Raji (cell line): Measurements from ENCODE around the gene SARDH.

Experiments used
- POLR2A ChIP-seq: IDR thresholded peaks from 2 replicates; pipeline ENCODE4 v1.6.1; 2011; ENCODE audit warnings: low read depth, low read length, control low read depth; ENCODE audit not compliant: insufficient read depth

The SARDH gene

DNA sequence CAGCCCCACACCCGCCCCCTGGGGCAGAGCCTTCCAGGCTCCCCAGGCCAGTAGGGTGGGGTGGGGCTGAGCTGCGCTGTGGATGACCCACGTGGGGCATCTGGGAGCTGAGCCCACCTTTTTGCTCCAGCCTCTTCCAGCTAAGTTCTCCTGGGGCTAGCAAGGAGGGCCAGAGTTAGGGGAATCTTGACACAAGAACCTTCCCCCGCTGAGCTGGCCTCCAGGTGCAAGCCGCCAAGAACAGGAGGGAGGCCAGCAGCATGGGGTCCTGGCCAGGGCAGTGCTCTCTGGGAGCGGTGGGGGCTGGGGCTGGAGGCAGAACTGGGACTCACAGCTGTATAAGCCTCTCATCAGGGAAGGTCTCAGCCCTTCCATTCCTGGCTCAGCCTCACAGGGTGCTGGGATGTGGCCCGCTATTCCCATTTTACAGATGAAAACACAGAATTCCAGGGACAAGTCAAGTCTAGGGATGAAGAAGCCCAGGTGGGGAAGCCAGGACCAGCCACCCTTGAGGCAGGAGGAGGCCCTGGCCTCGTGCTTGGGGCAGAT, 21.5 kb downstream of the SARDH start:
- no peak for TF ChIP-seq POLR2A

- TF ChIP-seq POLR2A = no peak
Measured at GRCh38 chr9:133715866-133716563, 22.1 kb downstream of the SARDH start.

- no peak for TF ChIP-seq POLR2A
Measured at GRCh38 chr9:133715295-133715865, 22.8 kb downstream of the SARDH start.

DNA sequence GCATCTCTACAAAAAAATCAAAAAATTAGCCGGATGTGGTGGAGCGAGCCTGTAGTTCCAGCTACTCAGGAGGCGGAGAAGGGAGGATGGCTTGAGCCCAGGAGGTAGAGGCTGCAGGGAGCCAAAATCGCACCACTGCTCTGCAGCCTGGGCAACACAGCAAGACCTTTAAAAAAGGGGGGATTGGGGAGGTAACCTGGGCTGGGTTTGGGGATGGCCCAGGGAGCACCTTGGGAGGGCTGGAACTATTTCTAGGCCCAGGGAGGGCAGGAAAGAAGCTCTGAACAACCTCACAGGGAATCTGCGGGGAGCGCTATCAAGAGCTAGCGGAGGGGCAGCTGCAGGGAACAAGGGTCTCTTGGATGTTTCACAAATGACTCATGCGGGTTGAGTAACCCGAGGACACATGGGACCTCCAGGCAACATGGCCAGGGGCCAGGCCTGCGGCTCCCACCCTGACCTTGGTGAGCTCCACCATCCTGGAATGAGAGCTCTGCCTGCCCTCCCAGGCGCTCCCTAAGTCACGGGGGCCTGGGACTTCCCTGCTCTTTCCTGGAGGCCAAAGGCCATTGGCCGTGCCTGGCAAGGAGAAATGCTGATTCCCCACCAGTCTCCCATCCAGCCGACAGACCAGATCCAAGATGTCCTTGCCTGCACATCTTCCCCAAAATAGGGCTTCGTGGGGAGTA, 23.4 kb downstream of the SARDH start:
- no peak for TF ChIP-seq POLR2A

- TF ChIP-seq POLR2A = no peak
Measured at GRCh38 chr9:133713960-133714495, 24.1 kb downstream of the SARDH start.

GRCh38 chr9:133713150-133713959, 24.8 kb downstream of the SARDH start:
- no peak for TF ChIP-seq POLR2A

DNA sequence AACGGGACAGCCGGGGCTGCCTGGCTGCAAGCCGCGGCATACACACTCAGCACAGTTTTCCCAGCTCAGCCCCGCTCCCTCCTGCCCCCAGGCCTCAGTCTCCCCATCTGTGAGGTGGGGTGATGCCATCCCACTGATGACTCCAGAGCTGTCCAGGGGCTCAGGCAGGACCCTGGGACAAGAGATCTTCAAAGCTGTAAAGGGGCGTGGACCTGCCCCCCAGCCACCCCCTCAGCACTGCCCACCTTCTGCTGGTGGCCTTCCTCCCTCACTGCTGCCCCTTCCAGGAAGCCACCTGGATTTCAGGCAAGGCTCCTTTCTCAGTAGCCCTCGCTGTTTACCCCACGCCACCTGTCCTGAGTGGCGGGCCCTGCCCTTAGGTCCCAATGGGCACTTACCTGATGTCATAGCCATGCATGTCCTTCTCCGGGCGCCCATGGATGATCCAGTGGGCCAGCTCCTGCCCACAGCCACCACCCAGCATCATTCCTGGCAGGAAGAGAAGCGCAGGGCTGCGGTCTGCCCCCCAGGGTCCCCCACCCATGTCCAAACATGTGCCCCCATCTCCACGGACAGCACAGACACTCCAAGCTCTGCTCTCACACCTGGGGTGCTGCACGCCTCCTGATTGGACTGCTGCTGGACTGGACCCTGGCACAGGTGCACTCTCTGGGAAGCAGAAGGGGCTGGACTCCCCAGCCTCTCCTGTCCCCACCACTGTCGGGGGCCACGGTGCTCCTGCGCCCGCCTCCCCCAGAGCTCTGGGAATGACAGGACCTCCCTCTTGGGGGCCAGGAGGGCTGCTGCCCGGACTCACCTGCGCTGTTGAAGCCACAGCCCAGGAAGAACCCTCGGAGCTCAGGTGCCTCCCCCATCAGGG, 25.7 kb downstream of the SARDH start:
- no peak for TF ChIP-seq POLR2A

- no peak for TF ChIP-seq POLR2A
Measured at GRCh38 chr9:133711428-133712220, 26.5 kb downstream of the SARDH start.

- TF ChIP-seq POLR2A = no peak
Measured at GRCh38 chr9:133710661-133711427, 27.3 kb downstream of the SARDH start.

- TF ChIP-seq POLR2A = no peak
Measured at GRCh38 chr9:133709691-133710571, 28.2 kb downstream of the SARDH start.

DNA sequence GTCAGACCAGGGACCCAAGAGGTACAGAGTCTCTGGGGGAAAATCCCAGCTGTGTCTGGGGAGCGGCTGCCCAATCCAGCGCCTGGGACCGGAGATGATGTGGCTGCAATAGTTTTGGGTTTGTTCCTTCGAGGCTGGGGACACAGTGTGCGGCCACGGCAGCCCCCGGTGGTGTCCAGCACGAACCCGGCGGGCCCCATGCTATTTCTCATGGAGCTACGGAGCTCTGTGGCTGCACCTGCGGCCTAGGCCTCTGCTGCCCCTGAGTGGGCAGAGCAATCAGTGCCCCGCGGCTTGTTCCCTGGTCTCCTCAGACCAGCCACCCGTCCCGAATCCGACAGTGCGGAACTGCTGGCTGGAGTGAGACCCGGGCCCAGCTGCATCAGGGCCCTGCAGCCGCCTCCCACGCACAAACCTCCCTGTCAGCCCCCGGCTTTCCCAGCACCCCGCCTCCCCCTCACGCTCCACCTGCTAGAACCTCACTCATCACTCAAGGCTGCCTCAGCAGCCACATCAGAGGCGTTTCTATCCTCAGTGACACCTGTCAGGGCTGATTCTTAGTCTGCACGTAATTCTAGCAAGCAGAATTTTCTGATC, 29.0 kb downstream of the SARDH start:
- no peak for TF ChIP-seq POLR2A
